T-helper 17 cell (primary cell): ENCODE results near the gene DCAF6. TPM values are rescaled to one million over a fixed set of nuclear protein-coding genes. Genes with fewer than 3 reads are reported as not detected.
"Not testable (repeated sequence)": the region's sequence is repeated elsewhere in the genome, so short reads cannot be mapped to it uniquely, and the experiment has no call there.

ENCODE experiments used
- ATAC-seq: fragments of 150-1000 bp; cut with Tn5 transposase; 2 replicates; pipeline ENCODE4 v1.10.0; 2021; ENCODE audit warnings: mild to moderate bottlenecking, moderate library complexity
- DNase-seq, 3 donors: peaks; one replicate each; pipeline versions ENCODE4 v3.0.0 to v3.0.0-alpha.2; 2020 to 2021
- H3K9me3 ChIP-seq: one replicate; pipeline ENCODE4 v1.7.0; 2013; ENCODE audit warnings: low read length, mild to moderate bottlenecking; ENCODE audit not compliant: control insufficient read depth, poor library complexity, severe bottlenecking
- H3K27ac Mint-ChIP-seq: one replicate; pipeline ENCODE4 v1.8.0; 2022; ENCODE audit warnings: mild to moderate bottlenecking, moderate library complexity, mixed read lengths
- H3K27me3 Mint-ChIP-seq: one replicate; pipeline ENCODE4 v1.8.0; 2022; ENCODE audit warnings: mixed read lengths
- H3K36me3 Mint-ChIP-seq: one replicate; pipeline ENCODE4 v1.8.0; 2022; ENCODE audit warnings: low read depth, mixed read lengths
- H3K4me1 Mint-ChIP-seq: one replicate; pipeline ENCODE4 v1.8.0; 2022; ENCODE audit warnings: mild to moderate bottlenecking, mixed read lengths
- H3K4me3 Mint-ChIP-seq: one replicate; pipeline ENCODE4 v1.8.0; 2022; ENCODE audit warnings: mild to moderate bottlenecking, moderate library complexity, mixed read lengths
- total RNA-seq, 4 donors: library from RNA in 2 of 4; stranded (reverse) in 2 of 4; gene quantifications; one replicate each; pipeline ENCODE4 v1.2.3 and lab custom pipeline; 2022 to 2026

DCAF6 gene
- total RNA-seq, 2 donors from 2014 or later, result 24.1 to 26.9 TPM

- not testable (repeated sequence) for H3K4me3 Mint-ChIP-seq, H3K9me3 ChIP-seq, H3K36me3 Mint-ChIP-seq, H3K27ac Mint-ChIP-seq, ATAC-seq, H3K27me3 Mint-ChIP-seq, DNase-seq
- peaks cover 13% of the 10 kb centered on the region for H3K4me1 Mint-ChIP-seq
Measured at GRCh38 chr1:167928919-167929318, 7.6 kb upstream of the DCAF6 start.

- no peaks in the 10 kb centered on the region for H3K27me3 Mint-ChIP-seq
- DNase-seq (no peak), ATAC-seq (no peak)
- no peak overlapping the region for H3K27ac Mint-ChIP-seq
- H3K9me3 ChIP-seq, result no peaks in the 10 kb centered on the region
- no peaks in the 10 kb centered on the region for H3K36me3 Mint-ChIP-seq
- no peak overlapping the region for H3K4me3 Mint-ChIP-seq
- H3K4me1 Mint-ChIP-seq, result peaks cover 19% of the 10 kb centered on the region
Measured at GRCh38 chr1:167929725-167930124, 6.8 kb upstream of the DCAF6 start.

GRCh38 chr1:167933788-167934187, 2.7 kb upstream of the DCAF6 start:
- Mint-ChIP-seq H3K4me1 (peaks cover 33% of the 10 kb centered on the region), H3K4me3 (no peak overlapping the region), H3K27me3 (no peaks in the 10 kb centered on the region), H3K27ac (peak overlapping the region; percentile 99), H3K36me3 (no peaks in the 10 kb centered on the region)
- H3K9me3 ChIP-seq, result no peaks in the 10 kb centered on the region
- ATAC-seq (no peak), DNase-seq (no peak)

DNA sequence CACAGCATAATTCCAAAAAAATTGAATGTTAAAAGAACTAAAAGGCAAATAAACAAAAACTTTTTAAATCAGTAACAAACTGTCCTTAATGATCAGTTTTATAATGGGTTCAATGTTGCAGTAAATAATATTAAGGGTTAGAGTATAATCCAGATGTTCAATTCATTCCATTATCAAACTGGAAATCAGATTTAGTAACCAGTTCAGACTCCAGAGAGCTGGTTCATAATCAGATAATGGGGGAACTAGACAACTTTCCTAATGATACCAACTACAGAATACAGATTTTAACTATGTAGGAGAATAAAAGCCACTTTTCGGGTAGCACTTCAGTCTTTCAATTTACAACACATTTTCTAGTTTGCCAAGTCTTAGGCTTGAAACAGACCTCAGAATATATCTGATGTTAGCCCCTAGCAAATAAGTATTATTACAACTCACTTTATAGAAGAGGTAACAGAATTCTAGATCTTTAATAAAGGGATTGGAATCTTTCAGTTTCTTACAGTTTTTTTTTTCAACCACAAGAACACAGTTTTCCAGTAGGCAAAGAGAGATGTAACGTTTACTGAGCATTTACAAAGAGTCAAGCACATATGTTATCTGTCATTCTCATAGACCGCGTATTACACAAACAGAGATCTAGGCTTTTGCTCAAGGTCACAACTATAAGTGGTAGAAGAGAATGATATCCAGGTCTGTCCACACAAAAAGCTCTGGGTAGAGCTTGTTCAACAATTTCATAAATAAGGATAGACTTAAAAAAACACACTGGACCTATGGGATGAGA, 1.9 kb upstream of the DCAF6 start:
- DNase-seq, result no peak
- Mint-ChIP-seq H3K27ac (peak overlapping the region; percentile 99), H3K27me3 (no peaks in the 10 kb centered on the region), H3K4me1 (peaks cover 33% of the 10 kb centered on the region), H3K4me3 (peak overlapping the region; percentile 100), H3K36me3 (no peaks in the 10 kb centered on the region)
- H3K9me3 ChIP-seq, result no peaks in the 10 kb centered on the region
- no peak for ATAC-seq

- peak; percentile 10 for ATAC-seq
- peak overlapping the region; percentile 99 for H3K27ac Mint-ChIP-seq
- H3K4me1 Mint-ChIP-seq, result peaks cover 33% of the 10 kb centered on the region
Measured at GRCh38 chr1:167935216-167936067, 1.0 kb upstream of the DCAF6 start.

DNA sequence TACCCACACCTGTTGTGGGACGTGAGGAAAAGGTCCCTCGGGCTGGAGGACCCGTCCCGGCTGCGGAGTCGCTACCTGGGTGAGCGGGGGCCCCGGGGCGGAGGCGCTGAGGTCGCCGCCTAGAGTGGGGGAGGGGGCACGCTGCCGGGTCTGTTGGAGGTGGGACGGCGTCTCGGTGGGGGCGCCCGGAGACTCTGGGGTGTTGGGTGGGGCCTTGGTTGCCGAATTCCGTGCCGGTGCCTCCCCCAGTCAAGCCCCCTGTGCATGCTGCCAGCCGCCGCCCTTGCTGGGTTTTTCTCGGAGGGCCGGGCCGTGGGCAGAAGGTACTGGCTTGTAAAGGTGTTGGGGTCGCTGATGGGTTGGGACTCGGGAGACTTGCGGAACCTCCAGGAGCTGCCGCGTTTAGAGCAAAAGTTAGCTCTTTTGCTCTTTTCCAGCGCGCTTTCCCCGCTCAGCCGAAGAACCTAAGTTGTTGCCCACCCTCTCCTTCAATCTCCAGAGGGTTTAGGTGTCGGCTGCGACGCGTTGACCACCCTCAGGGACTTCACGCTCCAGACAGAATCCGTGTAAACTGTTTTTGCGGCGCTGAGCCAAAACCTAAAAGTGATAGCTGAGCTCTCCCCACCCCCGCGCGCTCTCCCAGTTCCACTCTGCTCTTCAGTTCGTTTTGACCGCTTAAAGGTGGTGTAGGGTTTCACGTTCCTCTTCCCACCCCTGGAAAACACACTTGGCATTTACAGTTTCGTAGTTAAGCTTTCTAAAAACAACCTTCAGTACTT, 636 bp downstream of the DCAF6 start, which contains the start of gene MPC2:
TSS of gene MPC2 (minus strand) at position 143 of the 779 bp plus-strand sequence. CDS start 1,231 bp downstream, outside the sequence.
- Mint-ChIP-seq H3K4me3 (peak within 1 kb of the TSS; percentile 100), H3K27ac (peak within 1 kb of the TSS; percentile 99), H3K4me1 (peaks cover 31% of the 10 kb centered on the region), H3K27me3 (no peaks in the 10 kb centered on the region), H3K36me3 (no peaks in the 10 kb centered on the region)
- no peaks in the 10 kb centered on the region for H3K9me3 ChIP-seq
- ATAC-seq, result peak; percentile 8
- peak; percentile 52 to 61 (median 58) for DNase-seq

More at GRCh38 chr1:167935216-167936067, 1.0 kb upstream of the DCAF6 start:
- H3K4me3 Mint-ChIP-seq, result peak overlapping the region; percentile 100
- H3K36me3 Mint-ChIP-seq, result no peaks in the 10 kb centered on the region
- H3K27me3 Mint-ChIP-seq, result no peaks in the 10 kb centered on the region
- DNase-seq, result peak in 1 of 3 donors; percentile 11
- H3K9me3 ChIP-seq, result no peaks in the 10 kb centered on the region

DNA sequence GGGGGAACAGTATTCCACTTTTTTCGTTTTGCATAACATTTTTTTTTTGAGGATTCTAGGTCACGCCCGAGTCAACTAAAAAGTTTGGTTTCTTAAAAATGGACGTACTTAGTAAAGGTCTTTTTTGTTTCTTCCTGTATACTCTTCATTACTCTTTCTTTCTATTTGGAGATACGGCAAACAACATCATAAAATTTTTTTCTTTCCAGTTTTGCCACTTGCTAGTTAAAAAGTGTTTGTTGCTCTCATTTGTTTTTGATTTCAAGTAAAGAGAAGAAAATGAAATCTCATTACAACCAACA, 1.2 kb downstream of the DCAF6 start:
- DNase-seq, result no peak
- no peaks in the 10 kb centered on the region for H3K9me3 ChIP-seq
- H3K27ac Mint-ChIP-seq, result peak overlapping the region; percentile 99
- H3K27me3 Mint-ChIP-seq, result no peaks in the 10 kb centered on the region
- H3K36me3 Mint-ChIP-seq, result no peaks in the 10 kb centered on the region
- H3K4me1 Mint-ChIP-seq, result peaks cover 29% of the 10 kb centered on the region
- ATAC-seq, result no peak
- H3K4me3 Mint-ChIP-seq, result peak overlapping the region; percentile 100

DNA sequence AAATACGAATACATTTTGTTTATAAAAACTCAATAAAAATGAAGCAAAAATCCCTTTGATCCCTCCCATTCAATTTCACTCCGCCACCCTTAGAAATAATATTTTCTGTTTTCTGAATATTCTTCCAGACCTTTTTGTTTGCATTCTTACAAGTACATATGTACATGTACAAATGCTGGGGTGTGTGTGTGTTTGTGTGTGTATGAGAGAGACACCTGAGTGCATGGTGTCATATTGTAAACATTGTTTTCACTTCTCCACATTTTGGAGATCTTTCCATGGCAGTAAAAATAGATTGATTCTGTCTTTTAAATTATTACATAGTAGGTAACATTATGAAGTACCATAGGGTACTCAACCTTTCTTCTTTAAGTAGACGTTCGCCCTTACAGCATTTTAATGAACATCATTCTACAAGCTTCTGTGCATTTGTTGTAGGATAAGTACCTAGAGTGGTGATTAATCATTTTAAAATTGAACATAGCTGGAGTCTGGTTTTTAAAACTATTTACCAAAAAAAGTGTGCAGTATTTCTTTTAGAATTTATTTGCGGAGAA, 1.7 kb downstream of the DCAF6 start:
- DNase-seq (no peak), ATAC-seq (no peak)
- H3K9me3 ChIP-seq, result no peaks in the 10 kb centered on the region
- Mint-ChIP-seq H3K27me3 (no peaks in the 10 kb centered on the region), H3K27ac (peak overlapping the region; percentile 99), H3K4me1 (peaks cover 29% of the 10 kb centered on the region), H3K36me3 (no peaks in the 10 kb centered on the region), H3K4me3 (peak overlapping the region; percentile 100)

GRCh38 chr1:167940264-167940663, 3.8 kb downstream of the DCAF6 start:
- Mint-ChIP-seq H3K27ac (no peak overlapping the region), H3K36me3 (no peaks in the 10 kb centered on the region), H3K4me3 (no peak overlapping the region), H3K4me1 (peaks cover 24% of the 10 kb centered on the region), H3K27me3 (no peaks in the 10 kb centered on the region)
- ATAC-seq (no peak), DNase-seq (no peak)
- no peaks in the 10 kb centered on the region for H3K9me3 ChIP-seq

GRCh38 chr1:167943541-167943940, 7.1 kb downstream of the DCAF6 start:
- Mint-ChIP-seq H3K4me1 (peaks cover 30% of the 10 kb centered on the region), H3K36me3 (no peaks in the 10 kb centered on the region), H3K4me3 (no peak overlapping the region), H3K27ac (no peak overlapping the region), H3K27me3 (no peaks in the 10 kb centered on the region)
- DNase-seq, result no peak
- ATAC-seq, result no peak
- no peaks in the 10 kb centered on the region for H3K9me3 ChIP-seq

- H3K27me3 Mint-ChIP-seq, result no peaks in the 10 kb centered on the region
- H3K36me3 Mint-ChIP-seq, result peaks cover 4% of the 10 kb centered on the region
- peak overlapping the region; percentile 51 for H3K27ac Mint-ChIP-seq
- H3K4me1 Mint-ChIP-seq, result peaks cover 43% of the 10 kb centered on the region
- no peak for ATAC-seq
- no peak for DNase-seq
- H3K9me3 ChIP-seq, result no peaks in the 10 kb centered on the region
- H3K4me3 Mint-ChIP-seq, result no peak overlapping the region
Measured at GRCh38 chr1:167947733-167948132, 11.2 kb downstream of the DCAF6 start.

DNA sequence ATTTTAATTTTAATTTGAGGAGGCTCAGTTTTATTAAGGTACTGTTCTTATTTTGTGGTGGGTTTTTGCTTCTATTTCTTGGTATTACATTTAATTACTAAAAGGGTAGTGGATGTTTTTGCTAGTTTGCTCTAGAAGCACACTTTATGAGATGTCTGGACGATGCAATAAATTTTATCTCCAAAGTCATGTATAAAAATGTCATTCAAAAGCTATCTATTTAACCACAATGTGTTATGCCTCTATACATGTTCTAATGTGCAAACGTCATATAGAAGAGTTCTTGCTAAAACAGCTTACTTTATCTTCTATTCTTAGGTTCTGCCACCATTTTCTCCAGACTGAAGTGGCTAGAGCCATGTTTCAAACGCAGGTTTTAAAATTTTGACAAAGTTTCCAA, 13.3 kb downstream of the DCAF6 start:
- Mint-ChIP-seq H3K4me3 (no peak overlapping the region), H3K4me1 (peaks cover 38% of the 10 kb centered on the region), H3K27me3 (no peaks in the 10 kb centered on the region), H3K27ac (no peak overlapping the region), H3K36me3 (peaks cover 7% of the 10 kb centered on the region)
- no peaks in the 10 kb centered on the region for H3K9me3 ChIP-seq
- DNase-seq, result no peak
- ATAC-seq, result no peak

DNA sequence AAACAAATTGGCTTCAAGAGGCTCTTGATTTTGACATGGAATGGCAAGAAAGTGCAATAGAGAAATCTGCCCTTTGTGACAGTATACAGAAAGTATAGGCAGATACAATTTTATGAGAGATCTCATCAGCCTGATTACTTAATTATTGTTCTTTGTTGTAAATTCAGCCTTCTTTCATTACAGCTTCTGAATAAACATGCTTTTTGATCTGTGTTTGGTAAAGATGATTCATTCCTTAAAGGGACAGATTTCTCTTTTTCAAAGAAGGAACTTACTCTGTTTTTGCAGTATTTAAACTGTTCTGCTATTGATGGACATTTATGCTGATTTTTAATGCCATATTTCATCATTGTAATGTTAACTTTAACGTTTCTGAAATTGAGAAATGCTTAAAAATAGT, 14.1 kb downstream of the DCAF6 start:
- H3K27me3 Mint-ChIP-seq, result no peaks in the 10 kb centered on the region
- H3K36me3 Mint-ChIP-seq, result peaks cover 7% of the 10 kb centered on the region
- no peak for ATAC-seq
- peaks cover 34% of the 10 kb centered on the region for H3K4me1 Mint-ChIP-seq
- H3K9me3 ChIP-seq, result no peaks in the 10 kb centered on the region
- no peak for DNase-seq
- H3K27ac Mint-ChIP-seq, result no peak overlapping the region
- H3K4me3 Mint-ChIP-seq, result no peak overlapping the region
